Non-pigmented ciliary epithelial cell (primary cell): ENCODE measurements around the gene DMKN.
"Not testable (repeated sequence)": the region's sequence is repeated elsewhere in the genome, so short reads cannot be mapped to it uniquely, and the experiment has no call there.

Source experiments
- DNase-seq: peaks from one replicate; pipeline ENCODE4 v3.0.0-alpha.2; 2010; ENCODE audit warnings: low read depth

The DMKN gene

GRCh38 chr19:35495107-35496064, 18.1 kb downstream of the DMKN start:
- no peak for DNase-seq

GRCh38 chr19:35493971-35494370, 19.5 kb downstream of the DMKN start:
- no peak for DNase-seq

GRCh38 chr19:35491836-35492360, 21.6 kb downstream of the DMKN start:
- DNase-seq = no peak

GRCh38 chr19:35490364-35490763, 23.1 kb downstream of the DMKN start, which contains the start of gene KRTDAP:
KRTDAP (minus strand) TSS chr19:35490464; CDS start chr19:35490442, 22 bp downstream.
- no peak for DNase-seq

GRCh38 chr19:35488677-35489076, 24.8 kb downstream of the DMKN start:
- DNase-seq = no peak

GRCh38 chr19:35487656-35488182, 25.7 kb downstream of the DMKN start:
- no peak for DNase-seq

- no peak for DNase-seq
Measured at GRCh38 chr19:35486268-35486708, 27.2 kb downstream of the DMKN start.

GRCh38 chr19:35484252-35485036, 29.0 kb downstream of the DMKN start:
- DNase-seq = no peak

GRCh38 chr19:35483089-35483488, 30.4 kb downstream of the DMKN start:
- DNase-seq = no peak

- no peak for DNase-seq
Measured at GRCh38 chr19:35478794-35479677, 34.4 kb downstream of the DMKN start.

- DNase-seq = no peak
Measured at GRCh38 chr19:35476149-35476548, 37.3 kb downstream of the DMKN start.

GRCh38 chr19:35474594-35474993, 38.9 kb downstream of the DMKN start:
- DNase-seq = not testable (repeated sequence)

GRCh38 chr19:35474104-35474503, 39.3 kb downstream of the DMKN start:
- no peak for DNase-seq

- DNase-seq = no peak
Measured at GRCh38 chr19:35471946-35472345, 41.5 kb downstream of the DMKN start.

- DNase-seq = not testable (repeated sequence)
Measured at GRCh38 chr19:35471075-35471474, 42.4 kb downstream of the DMKN start.

GRCh38 chr19:35470128-35470527, 43.3 kb downstream of the DMKN start:
- no peak for DNase-seq

- DNase-seq = no peak
Measured at GRCh38 chr19:35468637-35469036, 44.8 kb downstream of the DMKN start.

GRCh38 chr19:35466259-35466658, 47.2 kb downstream of the DMKN start:
- DNase-seq = no peak

- DNase-seq = not testable (repeated sequence)
Measured at GRCh38 chr19:35462956-35463355, 50.5 kb downstream of the DMKN start.

GRCh38 chr19:35462476-35462953, 50.9 kb downstream of the DMKN start:
- no peak for DNase-seq

GRCh38 chr19:35461788-35462187, 51.7 kb downstream of the DMKN start:
- DNase-seq = not testable (repeated sequence)
